ENCODE measurements around the gene VKORC1L1.
"Not testable (repeated sequence)": the region's sequence is repeated elsewhere in the genome, so short reads cannot be mapped to it uniquely, and the experiment has no call there.

The VKORC1L1 gene

DNA sequence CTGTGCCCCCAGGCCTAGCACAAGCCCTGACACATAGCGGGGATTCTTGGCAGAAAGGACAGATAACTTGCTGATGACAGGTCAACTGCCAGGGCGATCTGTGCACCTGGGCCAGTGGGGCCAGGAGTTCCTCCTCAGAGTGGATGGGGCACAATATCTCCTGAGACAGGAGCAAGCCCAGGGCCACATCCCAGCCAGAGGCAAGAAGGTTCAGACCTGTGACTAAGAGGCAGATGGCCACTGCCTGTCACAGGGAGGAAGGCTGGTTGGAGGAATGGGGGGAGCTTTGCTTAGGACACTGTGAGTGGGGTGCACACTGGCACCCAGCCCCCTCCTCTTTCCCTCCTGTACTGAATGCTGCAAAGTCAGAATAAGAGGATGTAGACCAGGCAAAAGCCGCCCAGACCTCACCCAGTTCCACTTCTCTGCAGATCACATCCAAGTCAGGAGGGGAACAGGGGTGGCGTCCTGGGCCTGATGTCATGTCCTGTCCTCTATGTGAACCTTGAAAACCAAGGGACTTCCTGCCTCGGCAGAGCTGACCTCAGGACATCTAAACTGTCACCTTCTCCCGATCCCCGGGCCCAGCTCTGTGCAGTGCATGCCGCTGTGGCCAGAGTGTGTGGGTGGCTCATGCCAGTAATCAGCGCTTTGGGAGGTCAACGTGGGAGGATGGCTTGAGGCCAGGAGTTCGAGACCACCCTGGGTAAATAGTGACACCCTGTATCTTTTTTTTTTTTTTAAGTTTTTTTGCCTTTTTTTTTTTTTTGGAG lies 107.8 kb downstream of the VKORC1L1 start:
- in situ Hi-C loops (cut with MboI; ENCODE audit: low pct_unique_long_range_greater_than_20kb, low sequenced_read_pairs, unreplicated experiment): no loop called here
- TF ChIP-seq, protein P1, sequence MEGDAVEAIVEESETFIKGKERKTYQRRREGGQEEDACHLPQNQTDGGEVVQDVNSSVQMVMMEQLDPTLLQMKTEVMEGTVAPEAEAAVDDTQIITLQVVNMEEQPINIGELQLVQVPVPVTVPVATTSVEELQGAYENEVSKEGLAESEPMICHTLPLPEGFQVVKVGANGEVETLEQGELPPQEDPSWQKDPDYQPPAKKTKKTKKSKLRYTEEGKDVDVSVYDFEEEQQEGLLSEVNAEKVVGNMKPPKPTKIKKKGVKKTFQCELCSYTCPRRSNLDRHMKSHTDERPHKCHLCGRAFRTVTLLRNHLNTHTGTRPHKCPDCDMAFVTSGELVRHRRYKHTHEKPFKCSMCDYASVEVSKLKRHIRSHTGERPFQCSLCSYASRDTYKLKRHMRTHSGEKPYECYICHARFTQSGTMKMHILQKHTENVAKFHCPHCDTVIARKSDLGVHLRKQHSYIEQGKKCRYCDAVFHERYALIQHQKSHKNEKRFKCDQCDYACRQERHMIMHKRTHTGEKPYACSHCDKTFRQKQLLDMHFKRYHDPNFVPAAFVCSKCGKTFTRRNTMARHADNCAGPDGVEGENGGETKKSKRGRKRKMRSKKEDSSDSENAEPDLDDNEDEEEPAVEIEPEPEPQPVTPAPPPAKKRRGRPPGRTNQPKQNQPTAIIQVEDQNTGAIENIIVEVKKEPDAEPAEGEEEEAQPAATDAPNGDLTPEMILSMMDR (IDR thresholded peaks at IDR 0.05; ENCODE audit: extremely low read depth, insufficient read depth, missing control alignments): no peak
- peak; percentile 88 for DNase-seq (ENCODE audit: low spot score)

DNA sequence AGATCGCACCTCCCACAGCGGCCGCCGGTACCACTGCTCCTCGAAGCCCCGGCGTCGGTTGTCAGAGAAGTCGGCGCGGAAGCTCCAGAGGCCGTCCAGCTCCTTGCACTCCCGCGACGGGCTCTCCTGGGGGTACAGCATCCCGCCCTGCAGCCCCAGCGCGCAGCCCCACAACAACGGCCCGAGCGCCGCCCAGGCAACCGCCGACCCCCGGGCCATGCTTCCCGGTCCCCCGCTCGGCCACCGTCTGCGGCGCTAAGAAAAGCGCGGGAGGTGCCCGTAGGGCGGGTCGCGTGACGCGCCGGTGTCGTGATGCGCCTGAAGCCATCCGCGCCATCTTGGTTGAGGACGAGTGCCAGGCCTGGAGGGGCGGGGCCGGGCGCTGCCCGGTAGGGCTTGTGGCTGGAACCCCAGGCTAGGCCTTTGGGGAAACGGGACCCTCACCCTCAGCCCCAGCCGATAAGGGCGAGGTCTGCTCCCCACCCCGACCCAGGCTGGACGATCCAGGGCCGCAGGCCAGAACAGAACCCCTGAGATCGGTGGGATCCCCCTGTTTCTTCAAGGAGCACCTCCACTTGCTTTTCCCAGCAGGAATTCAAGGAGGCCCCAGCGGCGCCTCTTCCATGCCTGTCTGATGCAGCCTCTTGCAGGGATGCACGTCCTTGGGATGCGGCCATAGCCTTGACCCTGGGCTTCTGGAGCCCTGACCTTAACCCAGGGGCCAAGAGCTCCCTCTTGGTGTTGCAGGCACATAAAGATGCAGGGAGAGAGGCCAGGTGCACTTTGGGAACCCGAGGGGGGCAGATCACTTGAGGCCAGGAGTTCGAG lies 109.3 kb downstream of the VKORC1L1 start, which contains the start of gene GUSB:
Gene GUSB, minus strand, starts transcription at position 249 of the 828 bp plus-strand sequence. Its CDS starts 30 bp downstream, at position 219.
- TF ChIP-seq, protein P1 (IDR thresholded peaks at IDR 0.05; ENCODE audit: extremely low read depth, insufficient read depth, missing control alignments): no peak
- in situ Hi-C loops (cut with MboI; ENCODE audit: low pct_unique_long_range_greater_than_20kb, low sequenced_read_pairs, unreplicated experiment): no loop called here
- DNase-seq (ENCODE audit: low spot score): peak; percentile 96

DNA sequence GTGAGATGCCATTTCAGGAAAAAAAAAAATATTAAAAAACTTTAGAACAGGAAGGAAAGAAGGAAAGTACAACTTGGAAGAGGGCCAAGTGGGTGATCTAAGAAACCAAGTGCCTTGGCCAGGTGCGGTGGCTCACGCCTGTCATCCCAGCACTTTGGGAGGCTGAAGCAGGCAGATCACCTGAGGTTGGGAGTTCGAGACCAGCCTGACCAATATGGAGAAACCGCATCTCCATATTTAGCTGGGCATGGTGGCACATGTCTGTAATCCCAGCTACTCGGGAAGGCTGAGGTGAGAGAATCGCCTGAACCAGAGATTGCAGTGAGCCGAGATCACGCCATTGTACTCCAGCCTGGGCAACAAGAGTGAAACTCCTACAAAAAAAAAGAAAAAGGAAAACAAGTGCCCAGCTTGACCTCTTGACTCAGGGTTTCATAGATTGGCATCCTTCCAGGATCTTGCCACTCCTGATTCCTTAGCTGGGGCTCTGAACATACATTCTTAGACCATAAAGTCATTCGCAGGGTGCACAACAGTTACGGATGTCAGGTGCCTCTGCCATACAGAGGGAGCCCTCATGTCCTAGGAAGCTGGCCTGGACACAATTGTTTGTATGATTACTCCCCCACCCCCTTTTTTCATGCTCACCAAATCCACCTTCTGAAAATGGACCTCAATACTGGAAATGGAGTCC lies 111.2 kb downstream of the VKORC1L1 start:
- TF ChIP-seq, protein P1 (IDR thresholded peaks at IDR 0.05; ENCODE audit: extremely low read depth, insufficient read depth, missing control alignments): no peak
- no peak for DNase-seq (ENCODE audit: low spot score)
- in situ Hi-C loops (cut with MboI; ENCODE audit: low pct_unique_long_range_greater_than_20kb, low sequenced_read_pairs, unreplicated experiment): no loop called here

DNA sequence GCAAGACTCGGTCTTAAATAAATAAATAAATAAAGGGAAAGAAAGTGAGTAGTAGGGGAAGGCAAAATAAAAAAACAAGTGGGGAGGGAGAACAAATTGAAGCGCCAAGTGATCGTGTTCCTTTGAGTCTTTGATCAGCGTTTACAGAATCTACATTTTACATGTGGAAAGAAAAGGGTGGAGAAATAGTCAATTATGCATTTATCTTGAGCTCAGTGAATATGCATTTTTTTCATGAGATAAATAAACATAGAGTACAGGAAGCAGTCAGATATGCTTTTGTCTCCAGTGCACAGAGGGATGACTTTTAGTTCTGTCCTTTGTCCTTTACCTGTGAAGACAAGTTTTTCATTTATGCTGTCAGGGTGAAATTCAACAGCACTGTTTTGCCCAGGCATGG lies 115.2 kb downstream of the VKORC1L1 start:
- TF ChIP-seq, protein P1 (IDR thresholded peaks at IDR 0.05; ENCODE audit: extremely low read depth, insufficient read depth, missing control alignments): no peak
- no peak for DNase-seq (ENCODE audit: low spot score)
- in situ Hi-C loops (cut with MboI; ENCODE audit: low pct_unique_long_range_greater_than_20kb, low sequenced_read_pairs, unreplicated experiment): no loop called here

DNA sequence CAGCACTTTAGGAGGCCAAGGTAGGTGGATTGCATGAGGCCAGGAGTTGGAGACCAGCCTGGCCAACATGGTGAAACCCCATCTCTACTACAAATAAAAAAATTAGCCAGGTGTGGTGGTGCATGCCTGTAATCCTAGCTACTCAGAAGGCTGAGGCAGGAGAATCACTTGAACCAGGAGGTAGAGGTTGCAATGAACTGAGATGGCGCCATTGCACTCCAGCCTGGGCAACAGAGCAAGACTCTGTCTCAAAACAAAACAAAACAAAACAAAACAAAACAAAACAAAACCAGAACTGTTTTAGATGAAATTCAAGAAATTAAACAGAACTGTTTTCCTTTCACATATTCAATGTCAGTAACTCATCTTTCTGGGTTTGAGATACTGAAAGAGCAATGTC lies 115.6 kb downstream of the VKORC1L1 start:
- DNase-seq (ENCODE audit: low spot score); in situ Hi-C loops (cut with MboI; ENCODE audit: low pct_unique_long_range_greater_than_20kb, low sequenced_read_pairs, unreplicated experiment): not testable (repeated sequence)

DNA sequence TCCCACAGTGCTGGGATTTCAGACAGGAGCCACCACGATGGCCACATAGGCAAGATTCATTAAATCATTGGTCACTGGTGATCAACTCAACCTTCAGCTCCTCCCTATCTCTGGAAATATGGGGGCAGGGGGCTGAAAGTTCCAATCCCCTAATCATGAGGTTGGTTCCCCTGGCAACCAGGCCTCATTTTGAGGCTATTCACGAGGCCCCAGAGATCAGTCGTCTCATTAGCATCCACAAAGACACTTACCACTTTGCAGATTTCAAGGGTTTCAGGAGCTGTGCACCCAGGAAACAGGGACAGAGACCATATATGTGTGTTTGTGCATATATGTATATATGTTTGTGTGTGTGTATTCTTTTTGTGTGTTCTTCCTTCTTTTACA lies 116.8 kb downstream of the VKORC1L1 start:
- TF ChIP-seq, protein P1 (IDR thresholded peaks at IDR 0.05; ENCODE audit: extremely low read depth, insufficient read depth, missing control alignments): no peak
- no peak for DNase-seq (ENCODE audit: low spot score)
- in situ Hi-C loops (cut with MboI; ENCODE audit: low pct_unique_long_range_greater_than_20kb, low sequenced_read_pairs, unreplicated experiment): no loop called here

DNA sequence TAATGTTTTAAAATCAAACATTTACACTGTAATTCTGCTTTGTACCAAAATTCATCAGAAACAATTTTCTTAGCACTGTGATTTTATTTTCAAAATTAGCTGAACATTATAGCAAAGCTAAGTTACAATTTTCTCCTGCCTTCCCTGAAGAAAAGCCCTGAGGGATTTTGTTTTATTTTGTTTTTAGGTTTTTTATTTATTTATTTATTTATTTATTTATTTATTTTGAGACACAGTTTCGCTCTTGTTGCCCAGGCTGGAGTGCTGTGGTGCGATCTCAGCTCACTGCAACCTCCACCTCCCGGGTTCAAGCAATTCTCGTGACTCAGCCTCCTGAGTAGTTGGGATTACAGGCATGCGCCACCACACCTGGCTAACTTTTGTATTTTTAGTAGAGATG lies 119.0 kb downstream of the VKORC1L1 start:
- DNase-seq (ENCODE audit: low spot score); in situ Hi-C loops (cut with MboI; ENCODE audit: low pct_unique_long_range_greater_than_20kb, low sequenced_read_pairs, unreplicated experiment): not testable (repeated sequence)
